SK-N-SH (cell line): ENCODE results near the gene CTBP1.

Experiments used
- CTCF ChIP-seq: fragments of 200-600 bp; sonication (generic); IDR thresholded peaks from 2 replicates; pipeline ENCODE4 v1.6.1; 2017; ENCODE audit warnings: antibody characterized with exemption, mild to moderate bottlenecking, moderate library complexity
- EP300 ChIP-seq, 2 experiments: IDR thresholded peaks; 2 replicates each; pipeline versions ENCODE4 v1.4.0 to v1.6.1; 2012; ENCODE audit warnings: borderline replicate concordance in 1 of 2, low read depth in 1 of 2, low read length in 1 of 2
- JUND ChIP-seq: IDR thresholded peaks from 2 replicates; pipeline ENCODE4 v1.4.0; 2012
- MAX ChIP-seq: IDR thresholded peaks from 2 replicates; pipeline ENCODE4 v1.4.0; 2012; ENCODE audit warnings: low read depth
- NRF1 ChIP-seq: IDR thresholded peaks from 2 replicates; pipeline ENCODE4 v1.6.1; 2012; ENCODE audit warnings: low read depth, mild to moderate bottlenecking, low read length
- POLR2AphosphoS5 ChIP-seq: IDR thresholded peaks from 2 replicates; pipeline ENCODE4 v1.6.1; 2012; ENCODE audit warnings: low read depth, low read length
- RXRA ChIP-seq: IDR thresholded peaks from 2 replicates; pipeline ENCODE4 v1.4.0; 2012; ENCODE audit warnings: low read depth, mild to moderate bottlenecking, borderline replicate concordance
- SIN3A ChIP-seq: IDR thresholded peaks from 2 replicates; pipeline ENCODE4 v1.6.1; 2012; ENCODE audit warnings: low read depth, mild to moderate bottlenecking, low read length, moderate library complexity, borderline replicate concordance
- TAF1 ChIP-seq: IDR thresholded peaks from 2 replicates; pipeline ENCODE4 v1.6.1; 2012; ENCODE audit warnings: low read depth, mild to moderate bottlenecking, low read length, moderate library complexity, borderline replicate concordance
- TCF12 ChIP-seq: IDR thresholded peaks from 2 replicates; pipeline ENCODE4 v1.4.0; 2012
- TEAD4 ChIP-seq: IDR thresholded peaks from 2 replicates; pipeline ENCODE4 v1.4.0; 2012; ENCODE audit warnings: mild to moderate bottlenecking, borderline replicate concordance; ENCODE audit not compliant: insufficient read depth
- USF2 ChIP-seq: fragments of 150-350 bp; IDR thresholded peaks from 2 replicates; pipeline ENCODE4 v1.6.1; 2017; ENCODE audit warnings: antibody characterized with exemption, low read length, low read depth, borderline replicate concordance
- YY1 ChIP-seq: IDR thresholded peaks from 2 replicates; pipeline ENCODE4 v1.4.0; 2012; ENCODE audit warnings: low read depth, mild to moderate bottlenecking

- TF ChIP-seq CTCF (no peak), TAF1 (no peak), NRF1 (no peak), EP300 (IDR thresholded peaks at IDR 0.05; ENCODE audit: borderline replicate concordance in 1 of 2, low read depth in 1 of 2, low read length in 1 of 2) (no peak), RXRA (no peak), POLR2AphosphoS5 (no peak), MAX (no peak), TEAD4 (no peak), SIN3A (no peak), JUND (no peak), TCF12 (no peak), USF2 (no peak), YY1 (no peak)
Measured at GRCh38 chr4:1225272-1226143, 23.4 kb downstream of the CTBP1 start.
